ENCODE measurements around the gene ACTR1B.
"Not testable (repeated sequence)": the region's sequence is repeated elsewhere in the genome, so short reads cannot be mapped to it uniquely, and the experiment has no call there.

Gene ACTR1B

GRCh38 chr2:97658691-97659157 is 5.1 kb downstream of the ACTR1B start:
- DNase-seq (ENCODE audit: low spot score), result no peak

- DNase-seq (ENCODE audit: low spot score), result no peak
Measured at GRCh38 chr2:97657986-97658690, 5.7 kb downstream of the ACTR1B start.

GRCh38 chr2:97656905-97657587 is 6.8 kb downstream of the ACTR1B start:
- no peak for DNase-seq (ENCODE audit: low spot score)

GRCh38 chr2:97656129-97656755 is 7.6 kb downstream of the ACTR1B start:
- DNase-seq (ENCODE audit: low spot score), result no peak

GRCh38 chr2:97654791-97655190 is 9.1 kb downstream of the ACTR1B start:
- no peak for DNase-seq (ENCODE audit: low spot score)

GRCh38 chr2:97654309-97654708 is 9.5 kb downstream of the ACTR1B start:
- DNase-seq (ENCODE audit: low spot score), result no peak

GRCh38 chr2:97653874-97654273 is 10.0 kb downstream of the ACTR1B start:
- no peak for DNase-seq (ENCODE audit: low spot score)

- no peak for DNase-seq (ENCODE audit: low spot score)
Measured at GRCh38 chr2:97653473-97653872, 10.4 kb downstream of the ACTR1B start.

- no peak for DNase-seq (ENCODE audit: low spot score)
Measured at GRCh38 chr2:97651114-97651513, 12.7 kb downstream of the ACTR1B start.

GRCh38 chr2:97646977-97647376 is 16.9 kb downstream of the ACTR1B start:
- no peak for DNase-seq (ENCODE audit: low spot score)

- DNase-seq (ENCODE audit: low spot score), result peak; percentile 99
Measured at GRCh38 chr2:97645695-97646629, 17.9 kb downstream of the ACTR1B start, which contains the start of gene COX5B. Gene COX5B (plus strand): TSS chr2:97646062. CDS start chr2:97646087, 25 bp downstream.

GRCh38 chr2:97645112-97645694 is 18.6 kb downstream of the ACTR1B start:
- no peak for DNase-seq (ENCODE audit: low spot score)

- no peak for DNase-seq (ENCODE audit: low spot score)
Measured at GRCh38 chr2:97644023-97644717, 19.7 kb downstream of the ACTR1B start.

- DNase-seq (ENCODE audit: low spot score), result not testable (repeated sequence)
Measured at GRCh38 chr2:97626049-97626430, 37.8 kb downstream of the ACTR1B start.

- DNase-seq (ENCODE audit: low spot score), result not testable (repeated sequence)
Measured at GRCh38 chr2:97625354-97626048, 38.3 kb downstream of the ACTR1B start.

- DNase-seq (ENCODE audit: low spot score), result not testable (repeated sequence)
Measured at GRCh38 chr2:97622976-97623375, 40.9 kb downstream of the ACTR1B start.

GRCh38 chr2:97620492-97620891 is 43.4 kb downstream of the ACTR1B start:
- not testable (repeated sequence) for DNase-seq (ENCODE audit: low spot score)

GRCh38 chr2:97618939-97619827 is 44.7 kb downstream of the ACTR1B start:
- DNase-seq (ENCODE audit: low spot score), result not testable (repeated sequence)

GRCh38 chr2:97617911-97618310 is 45.9 kb downstream of the ACTR1B start:
- DNase-seq (ENCODE audit: low spot score), result no peak
